ENCODE data around the gene SPPL2C. TPM values are rescaled to one million over a fixed set of nuclear protein-coding genes. Genes with fewer than 3 reads are reported as not detected.

The SPPL2C gene
- total and polyA plus RNA-seq, 10 of the 15 experiments (the other 5 are each of a cell fraction or from before 2014, with no cell fraction given), result not detected

GRCh38 chr17:45828171-45828570, 16.5 kb upstream of the SPPL2C start (continued):
- TF ChIP-seq ZBED1 (IDR thresholded peaks at IDR 0.05; ENCODE audit: borderline replicate concordance) (no peak), KAT2A (conservative IDR thresholded peaks at IDR 0.05; ENCODE audit: control insufficient read depth, low read depth, low read length) (no peak), TBL1XR1 (IDR thresholded peaks at IDR 0.05; ENCODE audit: low read depth, low read length) (no peak), BMI1 (IDR thresholded peaks at IDR 0.05; ENCODE audit: borderline replicate concordance) (no peak), RELA (IDR thresholded peaks at IDR 0.05; ENCODE audit: borderline replicate concordance, partially characterized antibody) (no peak), HCFC1 (IDR thresholded peaks at IDR 0.05; ENCODE audit: low read length) (no peak), MTA3 (IDR thresholded peaks at IDR 0.05; ENCODE audit: borderline replicate concordance, low read length) (no peak)

GRCh38 chr17:45828582-45829133, 16.0 kb upstream of the SPPL2C start:
- FAIRE-seq (no peak), ATAC-seq (no peak), DNase-seq (ENCODE audit: low read depth, low spot score) (no peak)
- ChIA-PET CTCF (no interaction called here), SMC1A (ENCODE audit: uncharacterized antibody, unreplicated experiment) (no interaction called here), POLR2A (no interaction called here), RAD21 (ENCODE audit: unreplicated experiment) (no interaction called here)
- no peaks in the 10 kb centered on the region; the same call in 1 of the 2 replicates for H4K20me1 ChIP-seq (ENCODE audit: control insufficient read depth, insufficient read depth)
- no peak overlapping the region for H3K4me3 ChIP-seq
- 22% methylated on average over 15 of the region's 15 CpGs for WGBS (ENCODE audit: insufficient coverage, insufficient replicate concordance, low lambda C conversion rate, missing lambda C conversion rate)
- no peak overlapping the region for H3K4me2 ChIP-seq (ENCODE audit: control insufficient read depth, insufficient read depth)
- H2AFZ ChIP-seq (ENCODE audit: control insufficient read depth, low read depth, low read length), result no peak overlapping the region
- no peak overlapping the region for H3K27ac ChIP-seq (ENCODE audit: control insufficient read depth, insufficient read depth)
- H3K36me3 ChIP-seq (ENCODE audit: control insufficient read depth in 2 of 2, insufficient read depth in 2 of 2, low read length in 1 of 2), result no peaks in the 10 kb centered on the region
- intact Hi-C loops (cut with micrococcal nuclease; ENCODE audit: unreplicated experiment), result no loop called here
- peaks cover 0 to 1% of the 10 kb centered on the region in 2 experiments; a peak in 2 of 4 replicates for H3K27me3 ChIP-seq (replicated peaks in 1 of 2; ENCODE audit: control insufficient read depth in 2 of 2, insufficient read depth in 2 of 2, low read length in 1 of 2)
- no peaks in the 10 kb centered on the region for H3K4me1 ChIP-seq (ENCODE audit: control insufficient read depth, insufficient read depth, low read length)
- in situ Hi-C loops (cut with MboI), result loop anchor here (25.0 kb wide), 1 partner anchor 416 kb away; no protein-coding TSS in a partner anchor
- H3K9ac ChIP-seq (ENCODE audit: control insufficient read depth, insufficient read depth, low read length), result no peak overlapping the region
- BruUV-seq (replicated peaks), result no TSS peak
- H3K79me2 ChIP-seq (ENCODE audit: control insufficient read depth, insufficient read depth, low read length), result no peaks in the 10 kb centered on the region
- no peaks in the 10 kb centered on the region for H3K9me3 ChIP-seq (replicated peaks; ENCODE audit: control insufficient read depth, insufficient read depth, low read length)
- no peak for TF ChIP-seq ZNF592 (IDR thresholded peaks at IDR 0.05)
- TF ChIP-seq RUNX3 (IDR thresholded peaks at IDR 0.05; ENCODE audit: low read length), result no peak
- TF ChIP-seq MXI1 (IDR thresholded peaks at IDR 0.05; ENCODE audit: low read depth, low read length), result no peak
- no peak for TF ChIP-seq BACH1 (IDR thresholded peaks at IDR 0.05; ENCODE audit: borderline replicate concordance)
- no peak for TF ChIP-seq FOXM1 (IDR thresholded peaks at IDR 0.05; ENCODE audit: low read depth, low read length)
- no peak for TF ChIP-seq IRF4 (IDR thresholded peaks at IDR 0.05; ENCODE audit: low read depth, low read length)
- no peak for TF ChIP-seq DPF2 (IDR thresholded peaks at IDR 0.05)
- no peak for TF ChIP-seq ZSCAN29 (IDR thresholded peaks at IDR 0.05)
- TF ChIP-seq SIN3A (IDR thresholded peaks at IDR 0.05; ENCODE audit: low read depth, low read length), result no peak
- TF ChIP-seq, protein P1, sequence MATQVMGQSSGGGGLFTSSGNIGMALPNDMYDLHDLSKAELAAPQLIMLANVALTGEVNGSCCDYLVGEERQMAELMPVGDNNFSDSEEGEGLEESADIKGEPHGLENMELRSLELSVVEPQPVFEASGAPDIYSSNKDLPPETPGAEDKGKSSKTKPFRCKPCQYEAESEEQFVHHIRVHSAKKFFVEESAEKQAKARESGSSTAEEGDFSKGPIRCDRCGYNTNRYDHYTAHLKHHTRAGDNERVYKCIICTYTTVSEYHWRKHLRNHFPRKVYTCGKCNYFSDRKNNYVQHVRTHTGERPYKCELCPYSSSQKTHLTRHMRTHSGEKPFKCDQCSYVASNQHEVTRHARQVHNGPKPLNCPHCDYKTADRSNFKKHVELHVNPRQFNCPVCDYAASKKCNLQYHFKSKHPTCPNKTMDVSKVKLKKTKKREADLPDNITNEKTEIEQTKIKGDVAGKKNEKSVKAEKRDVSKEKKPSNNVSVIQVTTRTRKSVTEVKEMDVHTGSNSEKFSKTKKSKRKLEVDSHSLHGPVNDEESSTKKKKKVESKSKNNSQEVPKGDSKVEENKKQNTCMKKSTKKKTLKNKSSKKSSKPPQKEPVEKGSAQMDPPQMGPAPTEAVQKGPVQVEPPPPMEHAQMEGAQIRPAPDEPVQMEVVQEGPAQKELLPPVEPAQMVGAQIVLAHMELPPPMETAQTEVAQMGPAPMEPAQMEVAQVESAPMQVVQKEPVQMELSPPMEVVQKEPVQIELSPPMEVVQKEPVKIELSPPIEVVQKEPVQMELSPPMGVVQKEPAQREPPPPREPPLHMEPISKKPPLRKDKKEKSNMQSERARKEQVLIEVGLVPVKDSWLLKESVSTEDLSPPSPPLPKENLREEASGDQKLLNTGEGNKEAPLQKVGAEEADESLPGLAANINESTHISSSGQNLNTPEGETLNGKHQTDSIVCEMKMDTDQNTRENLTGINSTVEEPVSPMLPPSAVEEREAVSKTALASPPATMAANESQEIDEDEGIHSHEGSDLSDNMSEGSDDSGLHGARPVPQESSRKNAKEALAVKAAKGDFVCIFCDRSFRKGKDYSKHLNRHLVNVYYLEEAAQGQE (IDR thresholded peaks at IDR 0.05; ENCODE audit: low read depth, low read length), result no peak
